IMR-90 (cell line): ENCODE data around the gene ATF7IP. TPM values are rescaled to one million over a fixed set of nuclear protein-coding genes. Genes with fewer than 3 reads are reported as not detected.

ENCODE experiments used
- ATAC-seq: fragments of 200-7000 bp; cut with Tn5 transposase; 2 replicates; pipeline ENCODE4 v1.9.1; 2020; ENCODE audit warnings: low read depth, mild to moderate bottlenecking, moderate library complexity
- BruUV-seq: library from RNA; stranded (reverse); fragments of 400-500 nt; replicated peaks from 2 replicates; lab custom pipeline; 2021; lab: Mats Ljungman, UMichigan
- CTCF ChIA-PET: fragments of 300-600 bp; formaldehyde crosslinking; extraction: SDS; loops from one replicate; lab custom pipeline; 2021; ENCODE audit warnings: antibody characterized with exemption; lab: Yijun Ruan, JAX
- POLR2A ChIA-PET: fragments of 300-600 bp; sonication (Branson Sonifier 250); formaldehyde crosslinking; loops from one replicate; lab custom pipeline; 2022; ENCODE audit warnings: antibody characterized with exemption; ENCODE audit not compliant: unreplicated experiment; lab: Charles Lee
- DNase-seq: peaks from one replicate; pipeline ENCODE4 v3.0.0; 2013
- H2AFZ ChIP-seq: replicated peaks from 2 replicates; pipeline ENCODE3; 2013; ENCODE audit warnings: low read length, mild to moderate bottlenecking; ENCODE audit not compliant: poor library complexity
- H2AK5ac ChIP-seq: 2 replicates; pipeline ENCODE4 v1.6.1; 2013; ENCODE audit warnings: low read depth, low read length, inconsistent platforms
- H2AK9ac ChIP-seq: replicated peaks from 2 replicates; pipeline ENCODE3; 2013; ENCODE audit warnings: mild to moderate bottlenecking, low read depth, low read length, moderate library complexity; ENCODE audit not compliant: poor library complexity
- H2BK120ac ChIP-seq: 2 replicates; pipeline ENCODE4 v1.6.1; 2013; ENCODE audit warnings: low read depth, low read length, inconsistent platforms
- H2BK15ac ChIP-seq: 3 replicates; pipeline ENCODE4 v1.6.1; 2013; ENCODE audit warnings: low read depth, low read length, inconsistent platforms
- H2BK20ac ChIP-seq: 2 replicates; pipeline ENCODE4 v1.6.1; 2013; ENCODE audit warnings: low read depth, mild to moderate bottlenecking, inconsistent platforms, low read length, moderate library complexity
- H2BK5ac ChIP-seq: 2 replicates; pipeline ENCODE4 v1.6.1; 2013; ENCODE audit warnings: mild to moderate bottlenecking, low read depth, low read length, inconsistent platforms; ENCODE audit not compliant: poor library complexity, severe bottlenecking
- H3K14ac ChIP-seq: replicated peaks from 2 replicates; pipeline ENCODE4 v1.6.1; 2013; ENCODE audit warnings: low read depth, low read length, inconsistent platforms
- H3K18ac ChIP-seq: 2 replicates; pipeline ENCODE4 v1.6.1; 2013; ENCODE audit warnings: low read depth, low read length, control low read depth
- H3K23ac ChIP-seq: 2 replicates; pipeline ENCODE4 v1.6.1; 2013; ENCODE audit warnings: low read depth, low read length, inconsistent platforms
- H3K27ac ChIP-seq: 2 replicates; pipeline ENCODE4 v1.5.1; 2013; ENCODE audit warnings: mild to moderate bottlenecking, control low read depth, low read length; ENCODE audit not compliant: insufficient read depth
- H3K27me3 ChIP-seq: 2 replicates; pipeline ENCODE4 v1.6.1; 2013; ENCODE audit warnings: low read length; ENCODE audit not compliant: control insufficient read depth, insufficient read depth
- H3K36me3 ChIP-seq: 2 replicates; pipeline ENCODE4 v1.6.1; 2013; ENCODE audit warnings: low read length, mixed read lengths; ENCODE audit not compliant: control insufficient read depth, insufficient read depth
- H3K4ac ChIP-seq: 2 replicates; pipeline ENCODE4 v1.6.1; 2013; ENCODE audit warnings: low read depth, low read length, inconsistent platforms
- H3K4me1 ChIP-seq: 2 replicates; pipeline ENCODE4 v1.6.1; 2013; ENCODE audit warnings: low read length, mixed read lengths; ENCODE audit not compliant: control insufficient read depth, insufficient read depth
- H3K4me2 ChIP-seq: 2 replicates; pipeline ENCODE4 v1.6.1; 2013; ENCODE audit warnings: low read depth, mild to moderate bottlenecking, control low read depth, low read length, moderate library complexity
- H3K4me3 ChIP-seq: 2 replicates; pipeline ENCODE4 v1.5.1; 2013; ENCODE audit warnings: low read depth, mild to moderate bottlenecking, control low read depth, low read length, moderate library complexity; ENCODE audit not compliant: insufficient read depth
- H3K56ac ChIP-seq: 2 replicates; pipeline ENCODE4 v1.6.1; 2013; ENCODE audit warnings: low read length, inconsistent platforms; ENCODE audit not compliant: insufficient read depth; ENCODE audit errors: extremely low read depth
- H3K79me1 ChIP-seq, 2 experiments: 2 replicates each; pipeline ENCODE4 v1.6.1; 2013; ENCODE audit warnings: low read length in 2 of 2, inconsistent platforms in 1 of 2, low read depth in 1 of 2
- H3K9ac ChIP-seq: 2 replicates; pipeline ENCODE4 v1.6.1; 2013; ENCODE audit warnings: low read depth, low read length, control low read depth
- H3K9me1 ChIP-seq: 2 replicates; pipeline ENCODE4 v1.6.1; 2013; ENCODE audit warnings: low read length, inconsistent platforms; ENCODE audit not compliant: insufficient read depth
- H3K9me3 ChIP-seq: 2 replicates; pipeline ENCODE4 v1.6.1; 2013; ENCODE audit warnings: low read length; ENCODE audit not compliant: control insufficient read depth, insufficient read depth
- H4K20me1 ChIP-seq: 2 replicates; pipeline ENCODE4 v1.6.1; 2013; ENCODE audit warnings: low read length, inconsistent platforms; ENCODE audit not compliant: insufficient read depth
- H4K5ac ChIP-seq: 2 replicates; pipeline ENCODE4 v1.6.1; 2013; ENCODE audit warnings: mild to moderate bottlenecking, low read depth, low read length, control low read depth
- H4K8ac ChIP-seq, 2 experiments: 2 replicates each; pipeline ENCODE4 v1.6.1; 2013; ENCODE audit warnings: low read depth in 2 of 2, low read length in 2 of 2, control low read depth in 1 of 2, inconsistent platforms in 1 of 2
- H4K91ac ChIP-seq: 2 replicates; pipeline ENCODE4 v1.6.1; 2013; ENCODE audit warnings: low read depth, low read length, inconsistent platforms; ENCODE audit not compliant: insufficient read depth
- BHLHE40 ChIP-seq: fragments of 150-350 bp; IDR thresholded peaks from 2 replicates; pipeline ENCODE4 v1.6.1; 2016; ENCODE audit warnings: mild to moderate bottlenecking, low read depth, low read length
- CEBPB ChIP-seq: IDR thresholded peaks from 2 replicates; pipeline ENCODE4 v1.6.1; 2012; ENCODE audit warnings: low read depth, low read length, improper control_type of control experiment
- CHD1 ChIP-seq: IDR thresholded peaks from 2 replicates; pipeline ENCODE4 v1.6.1; 2012; ENCODE audit warnings: low read depth, low read length, improper control_type of control experiment
- ELK1 ChIP-seq: fragments of 150-350 bp; IDR thresholded peaks from 2 replicates; pipeline ENCODE4 v1.6.1; 2016; ENCODE audit warnings: low read depth, mild to moderate bottlenecking, low read length, moderate library complexity, borderline replicate concordance
- FOS ChIP-seq: fragments of 150-350 bp; IDR thresholded peaks from 2 replicates; pipeline ENCODE4 v1.6.1; 2016; ENCODE audit warnings: low read depth, low read length
- MAFK ChIP-seq: IDR thresholded peaks from 2 replicates; pipeline ENCODE4 v1.6.1; 2012; ENCODE audit warnings: low read depth, low read length, improper control_type of control experiment
- MXI1 ChIP-seq: IDR thresholded peaks from 2 replicates; pipeline ENCODE4 v1.6.1; 2012; ENCODE audit warnings: low read depth, mild to moderate bottlenecking, low read length, moderate library complexity, borderline replicate concordance
- NFE2L2 ChIP-seq: fragments of 150-350 bp; IDR thresholded peaks from 2 replicates; pipeline ENCODE4 v1.6.1; 2016; ENCODE audit warnings: low read depth, mild to moderate bottlenecking, low read length
- POLR2A ChIP-seq: IDR thresholded peaks from 2 replicates; pipeline ENCODE4 v1.6.1; 2012; ENCODE audit warnings: mild to moderate bottlenecking, low read depth, low read length
- RAD21 ChIP-seq: IDR thresholded peaks from 2 replicates; pipeline ENCODE4 v1.6.1; 2012; ENCODE audit warnings: low read length, improper control_type of control experiment
- RCOR1 ChIP-seq: IDR thresholded peaks from 2 replicates; pipeline ENCODE4 v1.6.1; 2012; ENCODE audit warnings: mild to moderate bottlenecking, low read length, improper control_type of control experiment; ENCODE audit not compliant: insufficient replicate concordance
- RFX5 ChIP-seq: IDR thresholded peaks from 2 replicates; pipeline ENCODE4 v1.8.0; 2012; ENCODE audit warnings: low read depth, mild to moderate bottlenecking, low read length, moderate library complexity
- SMC3 ChIP-seq: fragments of 150-350 bp; IDR thresholded peaks from 2 replicates; pipeline ENCODE4 v1.6.1; 2016; ENCODE audit warnings: low read depth, mild to moderate bottlenecking, antibody characterized with exemption, low read length, moderate library complexity
- USF2 ChIP-seq: fragments of 150-350 bp; IDR thresholded peaks from 2 replicates; pipeline ENCODE4 v1.6.1; 2017; ENCODE audit warnings: mild to moderate bottlenecking, antibody characterized with exemption, low read length, low read depth
- WGBS, 2 experiments: methylation state at CpG; one replicate each; pipeline versions ENCODE4 v1.1.5 to v1.1.7; 2013; ENCODE audit warnings: missing lambda C conversion rate in 2 of 2; ENCODE audit not compliant: insufficient read length in 1 of 2; ENCODE audit errors: extremely low coverage in 2 of 2; 5-methylcytosine and 5-hydroxymethylcytosine counted together
- dilution Hi-C: fragments of 300-500 bp; cut with HindIII; formaldehyde crosslinking; loops from one replicate; pipeline ENCODE4 v1.14.3; 2018; ENCODE audit warnings: low sequenced_read_pairs; ENCODE audit not compliant: unreplicated experiment
- in situ Hi-C: fragments of 300-500 bp; cut with MboI; formaldehyde crosslinking; loops from 3 replicates; pipeline ENCODE4 v1.14.3; 2019; ENCODE audit warnings: low sequenced_read_pairs, inconsistent platforms, mixed read lengths
- intact Hi-C: fragments of 100-400 bp; cut with micrococcal nuclease; formaldehyde crosslinking; loops from 2 replicates; pipeline ENCODE4 v1.10.0; 2022
- polyA plus RNA-seq, 3 experiments: library from polyadenylated mRNA; depleted of rRNA; stranded (reverse); fragments of >200 nt; gene quantifications; 2 replicates each; pipeline ENCODE4 v1.2.3, GENCODE V29; 2012; ENCODE audit warnings: low replicate concordance in 1 of 3
- total RNA-seq: library from RNA; depleted of rRNA; stranded (reverse); fragments of >200 nt; gene quantifications from 2 replicates; pipeline ENCODE4 v1.2.3, GENCODE V29; 2012
- TF ChIP-seq, protein P1 (sequence below): conservative IDR thresholded peaks from 2 replicates; pipeline ENCODE4 v1.5.1; 2012; ENCODE audit warnings: mild to moderate bottlenecking, low read depth, low read length, improper control_type of control experiment

Gene ATF7IP
- total and polyA plus RNA-seq, 2 of the 4 experiments (the other 2 are of a cell fraction): 9.4 to 22.8 TPM

DNA sequence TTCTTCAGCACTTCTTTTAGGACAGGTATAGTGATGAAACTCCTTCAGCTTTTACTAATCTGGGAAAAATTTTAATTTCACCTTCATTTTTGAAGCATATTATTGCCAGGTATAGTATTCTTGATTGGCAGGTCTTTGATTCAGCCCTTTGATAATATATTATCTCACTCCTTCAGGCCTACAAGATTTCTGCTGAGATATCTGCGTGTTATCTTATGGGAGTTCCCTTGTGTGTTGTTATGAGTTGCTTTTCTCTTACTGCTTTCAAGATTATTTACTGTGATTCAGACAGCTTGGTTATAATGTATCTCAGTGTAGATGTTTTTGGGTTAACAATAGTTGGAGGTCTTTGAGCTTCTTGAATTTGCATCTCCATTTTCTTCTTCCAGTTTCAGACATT, 87.4 kb downstream of the ATF7IP start:
- Histone ChIP-seq H2BK5ac (no peak overlapping the region), H3K9me3 (no peaks in the 10 kb centered on the region), H4K8ac (no peak overlapping the region), H3K79me1 (peaks cover 18 to 32% of the 10 kb centered on the region in 2 experiments), H2BK20ac (no peak overlapping the region), H3K4ac (no peak overlapping the region), H3K36me3 (peaks cover 15% of the 10 kb centered on the region), H3K23ac (no peak overlapping the region), H4K91ac (no peak overlapping the region), H3K4me1 (no peaks in the 10 kb centered on the region), H2BK120ac (no peak overlapping the region), H2BK15ac (no peak overlapping the region), H2AFZ (no peak overlapping the region), H4K5ac (no peak overlapping the region), H2AK5ac (no peak overlapping the region), H3K14ac (no peak overlapping the region), H3K27me3 (no peaks in the 10 kb centered on the region), H3K9me1 (0 out of 2 replicates have a peak, but pooled peaks cover 2% of the 10 kb centered on the region), H3K4me3 (no peak overlapping the region), H3K18ac (no peak overlapping the region), H3K56ac (no peak overlapping the region), H3K9ac (no peak overlapping the region), H3K4me2 (no peak overlapping the region), H2AK9ac (no peak overlapping the region), H3K27ac (no peak overlapping the region), H4K20me1 (peaks cover 4% of the 10 kb centered on the region; the same call in 1 of the 2 replicates)
- ChIA-PET POLR2A (no interaction called here), CTCF (interaction anchor here (0.6 kb wide), 1 partner anchor 51 kb away, joined by 3 read pairs; no protein-coding TSS in a partner anchor)
- TF ChIP-seq USF2 (no peak), ELK1 (no peak), BHLHE40 (no peak), POLR2A (no peak), RCOR1 (no peak), SMC3 (no peak), MAFK (no peak), NFE2L2 (no peak), RFX5 (no peak), MXI1 (no peak), CEBPB (no peak), RAD21 (no peak), CHD1 (no peak), FOS (no peak)
- TF ChIP-seq, protein P1, sequence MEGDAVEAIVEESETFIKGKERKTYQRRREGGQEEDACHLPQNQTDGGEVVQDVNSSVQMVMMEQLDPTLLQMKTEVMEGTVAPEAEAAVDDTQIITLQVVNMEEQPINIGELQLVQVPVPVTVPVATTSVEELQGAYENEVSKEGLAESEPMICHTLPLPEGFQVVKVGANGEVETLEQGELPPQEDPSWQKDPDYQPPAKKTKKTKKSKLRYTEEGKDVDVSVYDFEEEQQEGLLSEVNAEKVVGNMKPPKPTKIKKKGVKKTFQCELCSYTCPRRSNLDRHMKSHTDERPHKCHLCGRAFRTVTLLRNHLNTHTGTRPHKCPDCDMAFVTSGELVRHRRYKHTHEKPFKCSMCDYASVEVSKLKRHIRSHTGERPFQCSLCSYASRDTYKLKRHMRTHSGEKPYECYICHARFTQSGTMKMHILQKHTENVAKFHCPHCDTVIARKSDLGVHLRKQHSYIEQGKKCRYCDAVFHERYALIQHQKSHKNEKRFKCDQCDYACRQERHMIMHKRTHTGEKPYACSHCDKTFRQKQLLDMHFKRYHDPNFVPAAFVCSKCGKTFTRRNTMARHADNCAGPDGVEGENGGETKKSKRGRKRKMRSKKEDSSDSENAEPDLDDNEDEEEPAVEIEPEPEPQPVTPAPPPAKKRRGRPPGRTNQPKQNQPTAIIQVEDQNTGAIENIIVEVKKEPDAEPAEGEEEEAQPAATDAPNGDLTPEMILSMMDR: no peak
- no TSS peak for BruUV-seq
- intact Hi-C loops: no loop called here
- WGBS, 2 experiments: no CpG with 5 or more reads among the region's 1 CpG
- DNase-seq (no peak), ATAC-seq (no peak)
- in situ Hi-C loops: no loop called here
- dilution Hi-C loops: no loop called here
